IMR-90 (cell line): ENCODE data around the gene EIF3L. TPM values are rescaled to one million over a fixed set of nuclear protein-coding genes. Genes with fewer than 3 reads are reported as not detected.

Experiments
- ATAC-seq: fragments of 200-7000 bp; cut with Tn5 transposase; 2 replicates; pipeline ENCODE4 v1.9.1; 2020; ENCODE audit warnings: low read depth, mild to moderate bottlenecking, moderate library complexity
- BruUV-seq: library from RNA; stranded (reverse); fragments of 400-500 nt; replicated peaks from 2 replicates; lab custom pipeline; 2021; lab: Mats Ljungman, UMichigan
- CTCF ChIA-PET: fragments of 300-600 bp; formaldehyde crosslinking; extraction: SDS; loops from one replicate; lab custom pipeline; 2021; ENCODE audit warnings: antibody characterized with exemption; lab: Yijun Ruan, JAX
- POLR2A ChIA-PET: fragments of 300-600 bp; sonication (Branson Sonifier 250); formaldehyde crosslinking; loops from one replicate; lab custom pipeline; 2022; ENCODE audit warnings: antibody characterized with exemption; ENCODE audit not compliant: unreplicated experiment; lab: Charles Lee
- DNase-seq: peaks from one replicate; pipeline ENCODE4 v3.0.0; 2013
- H2AFZ ChIP-seq: replicated peaks from 2 replicates; pipeline ENCODE3; 2013; ENCODE audit warnings: low read length, mild to moderate bottlenecking; ENCODE audit not compliant: poor library complexity
- H2AK5ac ChIP-seq: 2 replicates; pipeline ENCODE4 v1.6.1; 2013; ENCODE audit warnings: low read depth, low read length, inconsistent platforms
- H2AK9ac ChIP-seq: replicated peaks from 2 replicates; pipeline ENCODE3; 2013; ENCODE audit warnings: mild to moderate bottlenecking, low read depth, low read length, moderate library complexity; ENCODE audit not compliant: poor library complexity
- H2BK120ac ChIP-seq: 2 replicates; pipeline ENCODE4 v1.6.1; 2013; ENCODE audit warnings: low read depth, low read length, inconsistent platforms
- H2BK15ac ChIP-seq: 3 replicates; pipeline ENCODE4 v1.6.1; 2013; ENCODE audit warnings: low read depth, low read length, inconsistent platforms
- H2BK20ac ChIP-seq: 2 replicates; pipeline ENCODE4 v1.6.1; 2013; ENCODE audit warnings: low read depth, mild to moderate bottlenecking, inconsistent platforms, low read length, moderate library complexity
- H2BK5ac ChIP-seq: 2 replicates; pipeline ENCODE4 v1.6.1; 2013; ENCODE audit warnings: mild to moderate bottlenecking, low read depth, low read length, inconsistent platforms; ENCODE audit not compliant: poor library complexity, severe bottlenecking
- H3K14ac ChIP-seq: replicated peaks from 2 replicates; pipeline ENCODE4 v1.6.1; 2013; ENCODE audit warnings: low read depth, low read length, inconsistent platforms
- H3K18ac ChIP-seq: 2 replicates; pipeline ENCODE4 v1.6.1; 2013; ENCODE audit warnings: low read depth, low read length, control low read depth
- H3K23ac ChIP-seq: 2 replicates; pipeline ENCODE4 v1.6.1; 2013; ENCODE audit warnings: low read depth, low read length, inconsistent platforms
- H3K27ac ChIP-seq: 2 replicates; pipeline ENCODE4 v1.5.1; 2013; ENCODE audit warnings: mild to moderate bottlenecking, control low read depth, low read length; ENCODE audit not compliant: insufficient read depth
- H3K27me3 ChIP-seq: 2 replicates; pipeline ENCODE4 v1.6.1; 2013; ENCODE audit warnings: low read length; ENCODE audit not compliant: control insufficient read depth, insufficient read depth
- H3K36me3 ChIP-seq: 2 replicates; pipeline ENCODE4 v1.6.1; 2013; ENCODE audit warnings: low read length, mixed read lengths; ENCODE audit not compliant: control insufficient read depth, insufficient read depth
- H3K4ac ChIP-seq: 2 replicates; pipeline ENCODE4 v1.6.1; 2013; ENCODE audit warnings: low read depth, low read length, inconsistent platforms
- H3K4me1 ChIP-seq: 2 replicates; pipeline ENCODE4 v1.6.1; 2013; ENCODE audit warnings: low read length, mixed read lengths; ENCODE audit not compliant: control insufficient read depth, insufficient read depth
- H3K4me2 ChIP-seq: 2 replicates; pipeline ENCODE4 v1.6.1; 2013; ENCODE audit warnings: low read depth, mild to moderate bottlenecking, control low read depth, low read length, moderate library complexity
- H3K4me3 ChIP-seq: 2 replicates; pipeline ENCODE4 v1.5.1; 2013; ENCODE audit warnings: low read depth, mild to moderate bottlenecking, control low read depth, low read length, moderate library complexity; ENCODE audit not compliant: insufficient read depth
- H3K56ac ChIP-seq: 2 replicates; pipeline ENCODE4 v1.6.1; 2013; ENCODE audit warnings: low read length, inconsistent platforms; ENCODE audit not compliant: insufficient read depth; ENCODE audit errors: extremely low read depth
- H3K79me1 ChIP-seq, 2 experiments: 2 replicates each; pipeline ENCODE4 v1.6.1; 2013; ENCODE audit warnings: low read length in 2 of 2, inconsistent platforms in 1 of 2, low read depth in 1 of 2
- H3K9ac ChIP-seq: 2 replicates; pipeline ENCODE4 v1.6.1; 2013; ENCODE audit warnings: low read depth, low read length, control low read depth
- H3K9me1 ChIP-seq: 2 replicates; pipeline ENCODE4 v1.6.1; 2013; ENCODE audit warnings: low read length, inconsistent platforms; ENCODE audit not compliant: insufficient read depth
- H3K9me3 ChIP-seq: 2 replicates; pipeline ENCODE4 v1.6.1; 2013; ENCODE audit warnings: low read length; ENCODE audit not compliant: control insufficient read depth, insufficient read depth
- H4K20me1 ChIP-seq: 2 replicates; pipeline ENCODE4 v1.6.1; 2013; ENCODE audit warnings: low read length, inconsistent platforms; ENCODE audit not compliant: insufficient read depth
- H4K5ac ChIP-seq: 2 replicates; pipeline ENCODE4 v1.6.1; 2013; ENCODE audit warnings: mild to moderate bottlenecking, low read depth, low read length, control low read depth
- H4K8ac ChIP-seq, 2 experiments: 2 replicates each; pipeline ENCODE4 v1.6.1; 2013; ENCODE audit warnings: low read depth in 2 of 2, low read length in 2 of 2, control low read depth in 1 of 2, inconsistent platforms in 1 of 2
- H4K91ac ChIP-seq: 2 replicates; pipeline ENCODE4 v1.6.1; 2013; ENCODE audit warnings: low read depth, low read length, inconsistent platforms; ENCODE audit not compliant: insufficient read depth
- BHLHE40 ChIP-seq: fragments of 150-350 bp; IDR thresholded peaks from 2 replicates; pipeline ENCODE4 v1.6.1; 2016; ENCODE audit warnings: mild to moderate bottlenecking, low read depth, low read length
- CEBPB ChIP-seq: IDR thresholded peaks from 2 replicates; pipeline ENCODE4 v1.6.1; 2012; ENCODE audit warnings: low read depth, low read length, improper control_type of control experiment
- CHD1 ChIP-seq: IDR thresholded peaks from 2 replicates; pipeline ENCODE4 v1.6.1; 2012; ENCODE audit warnings: low read depth, low read length, improper control_type of control experiment
- FOS ChIP-seq: fragments of 150-350 bp; IDR thresholded peaks from 2 replicates; pipeline ENCODE4 v1.6.1; 2016; ENCODE audit warnings: low read depth, low read length
- MAFK ChIP-seq: IDR thresholded peaks from 2 replicates; pipeline ENCODE4 v1.6.1; 2012; ENCODE audit warnings: low read depth, low read length, improper control_type of control experiment
- MAZ ChIP-seq: IDR thresholded peaks from 2 replicates; pipeline ENCODE4 v1.6.1; 2012; ENCODE audit warnings: low read depth, mild to moderate bottlenecking, low read length, improper control_type of control experiment, moderate library complexity, borderline replicate concordance
- MXI1 ChIP-seq: IDR thresholded peaks from 2 replicates; pipeline ENCODE4 v1.6.1; 2012; ENCODE audit warnings: low read depth, mild to moderate bottlenecking, low read length, moderate library complexity, borderline replicate concordance
- NFE2L2 ChIP-seq: fragments of 150-350 bp; IDR thresholded peaks from 2 replicates; pipeline ENCODE4 v1.6.1; 2016; ENCODE audit warnings: low read depth, mild to moderate bottlenecking, low read length
- POLR2A ChIP-seq: IDR thresholded peaks from 2 replicates; pipeline ENCODE4 v1.6.1; 2012; ENCODE audit warnings: mild to moderate bottlenecking, low read depth, low read length
- RAD21 ChIP-seq: IDR thresholded peaks from 2 replicates; pipeline ENCODE4 v1.6.1; 2012; ENCODE audit warnings: low read length, improper control_type of control experiment
- RCOR1 ChIP-seq: IDR thresholded peaks from 2 replicates; pipeline ENCODE4 v1.6.1; 2012; ENCODE audit warnings: mild to moderate bottlenecking, low read length, improper control_type of control experiment; ENCODE audit not compliant: insufficient replicate concordance
- RFX5 ChIP-seq: IDR thresholded peaks from 2 replicates; pipeline ENCODE4 v1.8.0; 2012; ENCODE audit warnings: low read depth, mild to moderate bottlenecking, low read length, moderate library complexity
- SMC3 ChIP-seq: fragments of 150-350 bp; IDR thresholded peaks from 2 replicates; pipeline ENCODE4 v1.6.1; 2016; ENCODE audit warnings: low read depth, mild to moderate bottlenecking, antibody characterized with exemption, low read length, moderate library complexity
- USF2 ChIP-seq: fragments of 150-350 bp; IDR thresholded peaks from 2 replicates; pipeline ENCODE4 v1.6.1; 2017; ENCODE audit warnings: mild to moderate bottlenecking, antibody characterized with exemption, low read length, low read depth
- WGBS, 2 experiments: methylation state at CpG; one replicate each; pipeline versions ENCODE4 v1.1.5 to v1.1.7; 2013; ENCODE audit warnings: missing lambda C conversion rate in 2 of 2; ENCODE audit not compliant: insufficient read length in 1 of 2; ENCODE audit errors: extremely low coverage in 2 of 2; 5-methylcytosine and 5-hydroxymethylcytosine counted together
- dilution Hi-C: fragments of 300-500 bp; cut with HindIII; formaldehyde crosslinking; loops from one replicate; pipeline ENCODE4 v1.14.3; 2018; ENCODE audit warnings: low sequenced_read_pairs; ENCODE audit not compliant: unreplicated experiment
- in situ Hi-C: fragments of 300-500 bp; cut with MboI; formaldehyde crosslinking; loops from 3 replicates; pipeline ENCODE4 v1.14.3; 2019; ENCODE audit warnings: low sequenced_read_pairs, inconsistent platforms, mixed read lengths
- intact Hi-C: fragments of 100-400 bp; cut with micrococcal nuclease; formaldehyde crosslinking; loops from 2 replicates; pipeline ENCODE4 v1.10.0; 2022
- polyA plus RNA-seq, 3 experiments: library from polyadenylated mRNA; depleted of rRNA; stranded (reverse); fragments of >200 nt; gene quantifications; 2 replicates each; pipeline ENCODE4 v1.2.3, GENCODE V29; 2012; ENCODE audit warnings: low replicate concordance in 1 of 3
- total RNA-seq: library from RNA; depleted of rRNA; stranded (reverse); fragments of >200 nt; gene quantifications from 2 replicates; pipeline ENCODE4 v1.2.3, GENCODE V29; 2012
- TF ChIP-seq, protein P1 (sequence below): fragments of 150-350 bp; IDR thresholded peaks from 2 replicates; pipeline ENCODE4 v1.6.1; 2016; ENCODE audit warnings: low read depth, mild to moderate bottlenecking, low read length, moderate library complexity, borderline replicate concordance

EIF3L gene
- total and polyA plus RNA-seq, 2 of the 4 experiments (the other 2 are of a cell fraction): 391 to 593 TPM

GRCh38 chr22:37932821-37933578 is 83.8 kb downstream of the EIF3L start:
- no TSS peak for BruUV-seq
- Histone ChIP-seq H2AK9ac (peak overlapping the region; percentile 89), H3K79me1 (peaks cover 3 to 43% of the 10 kb centered on the region in 2 experiments; a peak in 3 of 4 replicates), H3K4ac (peak overlapping the region; percentile 66), H3K4me3 (no peak overlapping the region), H2BK5ac (peak overlapping the region; percentile 51), H4K91ac (peak overlapping the region; percentile 75), H3K14ac (peak overlapping the region; percentile 80), H4K8ac (peak overlapping the region in 1 of 2 experiments; percentile 68; a peak in 2 of 4 replicates), H3K9me1 (peaks cover 8% of the 10 kb centered on the region), H3K18ac (no peak overlapping the region), H3K56ac (no peak overlapping the region), H3K27ac (peak overlapping the region; percentile 48), H2BK120ac (peak overlapping the region; percentile 55), H2BK20ac (peak overlapping the region; percentile 65; the same call in 1 of the 2 replicates), H2AFZ (peak overlapping the region; percentile 72), H3K27me3 (no peaks in the 10 kb centered on the region), H4K20me1 (peaks cover 31% of the 10 kb centered on the region), H3K4me2 (no peak overlapping the region), H2BK15ac (peak overlapping the region; percentile 43; the same call in 1 of the 3 replicates), H3K9me3 (no peaks in the 10 kb centered on the region), H3K23ac (peak overlapping the region; percentile 60), H2AK5ac (peak overlapping the region; percentile 95), H3K4me1 (peaks cover 16% of the 10 kb centered on the region), H3K36me3 (peaks cover 41% of the 10 kb centered on the region), H3K9ac (no peak overlapping the region), H4K5ac (no peak overlapping the region)
- WGBS, 2 experiments: 85% methylated on average over 10 of the region's 21 CpGs; no CpG with 5 or more reads in 1 of the 2 experiments
- in situ Hi-C loops: no loop called here
- DNase-seq: no peak
- ChIA-PET CTCF (interaction anchor here (0.7 kb wide), 1 partner anchor 33 kb away, joined by 3 read pairs; no protein-coding TSS in a partner anchor), POLR2A (no interaction called here)
- intact Hi-C loops: loop anchor here (5.0 kb wide), 1 partner anchor 116 kb away; no protein-coding TSS in a partner anchor
- no peak for ATAC-seq
- dilution Hi-C loops: no loop called here
- no peak for TF ChIP-seq NFE2L2
- TF ChIP-seq, protein P1, sequence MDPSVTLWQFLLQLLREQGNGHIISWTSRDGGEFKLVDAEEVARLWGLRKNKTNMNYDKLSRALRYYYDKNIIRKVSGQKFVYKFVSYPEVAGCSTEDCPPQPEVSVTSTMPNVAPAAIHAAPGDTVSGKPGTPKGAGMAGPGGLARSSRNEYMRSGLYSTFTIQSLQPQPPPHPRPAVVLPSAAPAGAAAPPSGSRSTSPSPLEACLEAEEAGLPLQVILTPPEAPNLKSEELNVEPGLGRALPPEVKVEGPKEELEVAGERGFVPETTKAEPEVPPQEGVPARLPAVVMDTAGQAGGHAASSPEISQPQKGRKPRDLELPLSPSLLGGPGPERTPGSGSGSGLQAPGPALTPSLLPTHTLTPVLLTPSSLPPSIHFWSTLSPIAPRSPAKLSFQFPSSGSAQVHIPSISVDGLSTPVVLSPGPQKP: no peak
- no peak for TF ChIP-seq FOS
- TF ChIP-seq RFX5: no peak
- TF ChIP-seq CEBPB: no peak
- TF ChIP-seq MAFK: no peak
- no peak for TF ChIP-seq POLR2A
- TF ChIP-seq USF2: no peak
- no peak for TF ChIP-seq CHD1
- no peak for TF ChIP-seq RCOR1
- no peak for TF ChIP-seq RAD21
- no peak for TF ChIP-seq BHLHE40
- no peak for TF ChIP-seq SMC3
- TF ChIP-seq MAZ: no peak
- TF ChIP-seq MXI1: no peak
